A172 (cell line): ENCODE data around the gene KIF13A. TPM values are rescaled to one million over a fixed set of nuclear protein-coding genes. Genes with fewer than 3 reads are reported as not detected.
"Not testable (repeated sequence)": the region's sequence is repeated elsewhere in the genome, so short reads cannot be mapped to it uniquely, and the experiment has no call there.

Experiments used
- DNase-seq: peaks from one replicate; pipeline ENCODE4 v3.0.0-alpha.2; 2015; ENCODE audit warnings: low spot score
- total RNA-seq: library from RNA; depleted of rRNA; stranded (reverse); fragments of >200 nt; shearing (Covaris generic); gene quantifications from 2 replicates; pipeline ENCODE4 v1.2.3, GENCODE V29; 2014

KIF13A gene
- total RNA-seq, 1 experiment from 2014 or later: 25.9 TPM

DNA sequence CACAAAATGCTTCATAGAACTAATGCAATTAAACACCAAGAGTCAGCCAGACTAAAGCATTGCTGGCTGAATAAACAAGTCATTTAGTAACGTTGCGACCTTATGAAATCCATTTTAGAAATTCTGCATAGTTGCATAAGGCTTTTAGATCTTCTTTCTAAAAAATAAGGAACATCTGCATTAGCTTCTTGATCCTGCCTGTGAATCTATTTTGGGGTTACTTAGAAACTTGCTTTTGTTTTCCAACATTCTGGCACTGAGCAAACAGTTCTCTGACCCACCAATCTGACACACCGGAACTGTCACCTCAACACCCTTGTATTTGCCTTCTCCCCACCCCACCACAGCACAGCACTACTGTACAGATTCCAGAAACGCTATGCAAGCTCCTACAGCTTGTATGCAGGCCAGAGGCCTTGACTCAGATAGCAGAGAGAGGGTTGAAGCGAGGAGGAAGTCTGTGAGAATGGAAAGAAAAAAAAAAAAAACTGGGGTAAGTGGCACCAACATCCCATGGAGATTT is 55.0 kb downstream of the KIF13A start:
- DNase-seq: no peak

- no peak for DNase-seq
These were observed 56.2 kb downstream of the KIF13A start for GRCh38 chr6:17931227-17931626.

DNA sequence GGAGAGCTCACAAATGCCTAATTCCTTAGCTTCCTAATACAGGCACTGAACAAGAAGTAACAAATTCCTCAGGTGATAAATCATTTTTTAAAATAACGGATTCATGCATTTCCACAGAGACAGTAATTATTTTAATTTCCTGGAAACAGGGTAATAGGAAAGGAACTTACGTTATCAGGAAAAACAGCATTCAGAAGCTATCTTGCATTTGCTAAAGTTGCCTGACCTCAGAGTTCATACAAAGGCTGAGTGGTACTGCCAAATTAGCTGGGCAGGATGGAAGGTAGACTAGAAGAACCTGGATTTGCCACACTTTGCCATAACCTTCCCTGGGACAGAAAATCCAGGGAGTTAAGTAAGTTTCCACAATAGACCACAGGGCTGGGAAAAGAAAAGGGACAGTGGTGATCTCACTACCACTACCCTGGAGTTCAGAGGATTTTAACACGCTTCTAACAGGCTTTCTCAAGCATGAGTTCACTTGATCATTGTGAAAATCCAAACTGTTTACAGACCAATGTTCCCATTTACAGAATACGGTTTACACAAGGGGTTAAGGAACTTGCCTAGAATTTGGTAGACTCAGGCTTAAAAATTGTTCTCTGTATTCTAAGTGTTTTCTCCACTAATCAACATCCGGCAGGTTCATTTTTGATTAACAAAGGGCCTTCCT is 57.0 kb downstream of the KIF13A start:
- DNase-seq: no peak

- peak; percentile 20 for DNase-seq
These were observed 58.7 kb downstream of the KIF13A start for GRCh38 chr6:17928514-17929430.

DNA sequence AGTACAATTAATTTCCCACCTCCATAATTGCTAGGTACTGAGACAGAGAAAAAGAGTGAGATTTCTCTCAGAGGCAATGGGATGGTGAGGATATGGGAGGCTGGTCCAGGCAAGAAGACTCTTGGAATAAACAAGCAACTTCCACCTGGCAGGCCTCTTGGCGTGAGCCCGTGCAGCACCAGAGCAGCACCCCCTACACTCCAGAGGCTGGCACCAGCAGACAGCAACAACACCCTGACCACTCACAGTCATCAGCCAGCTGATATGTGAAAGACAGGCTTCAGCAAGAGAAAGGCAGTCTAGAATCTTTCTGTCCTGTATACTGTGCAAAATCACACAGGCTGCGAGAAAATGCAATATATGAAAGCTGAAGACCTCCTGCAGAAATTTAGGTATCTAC is 59.7 kb downstream of the KIF13A start:
- no peak for DNase-seq

- DNase-seq: peak; percentile 37
These were observed 64.0 kb downstream of the KIF13A start for GRCh38 chr6:17923401-17923863.

DNA sequence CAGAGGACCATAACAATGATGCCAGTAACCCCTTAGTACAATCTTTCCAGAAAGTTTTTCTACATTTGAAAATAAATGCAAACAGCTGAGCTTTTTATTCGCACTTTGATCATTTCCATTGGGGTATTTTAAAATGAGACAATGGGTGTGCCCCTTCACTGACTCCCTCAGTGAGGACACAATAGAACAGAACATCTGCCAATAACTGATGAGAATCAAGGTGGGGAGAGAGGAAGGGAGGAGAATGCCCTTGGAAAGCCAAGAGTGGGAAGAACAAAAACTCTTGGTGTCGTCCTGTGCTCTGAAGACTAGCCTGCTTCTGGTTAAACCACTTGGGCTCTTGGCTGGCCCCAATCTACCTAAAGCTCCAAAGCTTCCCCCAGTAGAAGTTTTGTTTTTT is 66.0 kb downstream of the KIF13A start:
- no peak for DNase-seq

DNA sequence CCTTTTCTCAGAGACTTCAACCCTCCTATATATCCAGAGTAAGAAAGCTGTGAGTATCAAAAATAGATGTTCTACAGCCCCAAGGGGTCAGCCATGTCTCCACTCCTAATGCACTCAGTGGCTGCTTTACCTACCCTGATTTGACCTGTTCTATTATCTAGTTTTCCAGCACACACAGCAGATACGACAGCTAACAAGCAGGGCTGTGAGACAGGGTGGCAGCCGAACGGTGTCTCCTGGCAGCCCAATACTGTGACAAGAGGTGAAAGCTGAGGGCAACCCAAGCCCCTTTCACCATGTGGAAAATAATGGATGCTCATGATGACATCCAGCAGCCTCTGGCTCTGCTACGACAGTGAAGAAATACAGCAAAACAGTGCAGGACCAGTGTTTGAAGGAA is 67.9 kb downstream of the KIF13A start:
- DNase-seq: no peak

DNA sequence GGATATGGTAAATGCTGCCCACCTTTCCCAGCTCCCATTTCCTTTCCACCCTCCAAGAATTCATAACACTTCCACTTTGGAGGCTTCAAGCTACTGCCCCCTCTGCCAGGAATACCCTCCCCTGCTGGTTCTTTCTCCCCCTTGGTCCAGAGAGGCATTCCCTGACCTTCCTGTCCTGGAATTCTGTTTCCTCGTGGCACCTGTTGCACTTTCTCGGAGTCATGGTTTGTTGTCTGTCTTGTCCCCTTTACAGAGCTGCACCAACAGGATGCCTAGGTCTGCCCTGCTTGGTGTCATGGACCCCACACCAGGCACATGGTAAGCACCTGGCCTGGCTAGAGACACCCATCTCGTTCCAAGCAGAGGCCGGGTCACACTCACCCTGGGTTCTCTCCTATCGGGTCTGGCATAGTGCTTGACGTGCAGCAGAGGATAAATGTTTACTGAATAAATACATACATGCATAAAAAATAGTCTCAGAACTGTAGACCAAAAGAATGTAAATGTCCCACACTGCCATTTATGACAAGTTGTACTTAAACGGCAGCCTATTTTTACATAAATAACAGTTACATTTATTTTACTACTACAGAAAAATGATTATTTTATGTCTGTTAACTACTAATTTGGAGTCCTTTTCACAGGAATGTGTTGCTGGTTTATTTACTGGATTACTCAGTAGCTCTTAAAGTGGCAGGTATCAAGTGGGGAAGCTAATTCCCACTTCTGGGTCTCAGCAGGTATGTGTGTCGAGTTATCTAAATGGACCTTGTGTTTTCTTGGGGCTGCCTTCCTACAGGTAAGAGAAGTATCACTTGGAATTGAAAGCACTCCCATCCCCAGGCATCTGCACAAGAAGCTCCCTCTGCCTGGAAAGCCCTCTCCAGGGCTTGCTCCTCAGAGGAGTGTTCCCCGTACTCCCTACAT is 69.3 kb downstream of the KIF13A start:
- DNase-seq: no peak

DNA sequence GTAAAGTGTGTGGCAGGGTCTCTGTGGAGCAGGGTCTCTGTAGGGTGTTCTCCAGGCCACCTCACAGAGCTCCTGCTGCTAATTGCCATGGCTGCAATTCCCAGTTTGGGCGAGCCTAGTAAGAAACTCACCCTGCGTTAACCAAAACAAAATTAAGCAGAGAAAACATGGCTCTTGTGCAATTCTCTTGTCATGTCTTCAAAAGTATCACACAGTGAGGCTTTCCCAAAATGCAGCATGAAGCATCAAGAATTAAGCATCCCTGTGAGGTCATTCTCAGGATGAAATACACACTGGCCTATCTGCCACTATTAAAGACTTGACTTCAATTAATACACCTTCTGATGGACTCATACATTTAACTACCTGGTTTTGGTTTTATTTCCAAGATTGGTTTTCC is 72.8 kb downstream of the KIF13A start:
- no peak for DNase-seq

DNA sequence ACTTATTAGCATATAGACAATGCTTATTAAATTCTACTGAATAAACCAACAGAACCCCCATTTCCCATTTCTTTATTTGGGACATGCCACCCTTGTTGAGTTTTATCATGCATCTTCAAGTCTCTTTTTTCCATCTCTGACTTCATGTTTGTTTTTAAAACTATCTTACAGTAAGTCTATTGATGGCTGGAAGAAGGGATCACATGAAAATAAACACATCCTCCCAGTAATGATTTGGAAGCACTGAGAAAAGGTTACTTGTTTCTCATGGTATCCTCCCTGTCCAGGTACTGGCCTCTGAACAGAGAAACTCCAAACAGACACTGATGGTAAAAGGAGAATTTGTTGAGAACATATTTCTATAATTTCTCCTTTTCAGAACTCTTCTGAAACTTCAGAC is 74.9 kb downstream of the KIF13A start:
- DNase-seq: no peak

DNA sequence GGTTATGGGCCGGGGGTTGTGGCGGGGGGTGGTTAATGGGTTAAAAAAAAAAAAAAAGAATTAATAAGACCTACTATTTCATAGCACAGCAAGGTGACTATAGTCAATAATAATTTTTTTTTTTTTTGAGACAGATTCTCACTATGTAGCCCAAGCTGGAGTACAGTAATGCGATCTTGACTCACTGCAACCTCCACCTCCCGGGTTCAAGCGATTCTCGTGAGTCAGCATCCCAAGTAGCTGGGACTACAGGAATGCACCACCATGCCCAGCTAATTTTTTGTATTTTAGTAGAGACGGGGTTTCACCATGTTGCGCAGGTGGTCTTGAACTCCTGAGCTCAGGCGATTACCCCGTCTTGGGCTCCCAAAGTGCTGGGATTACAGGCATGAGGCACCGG is 75.8 kb downstream of the KIF13A start:
- not testable (repeated sequence) for DNase-seq

DNA sequence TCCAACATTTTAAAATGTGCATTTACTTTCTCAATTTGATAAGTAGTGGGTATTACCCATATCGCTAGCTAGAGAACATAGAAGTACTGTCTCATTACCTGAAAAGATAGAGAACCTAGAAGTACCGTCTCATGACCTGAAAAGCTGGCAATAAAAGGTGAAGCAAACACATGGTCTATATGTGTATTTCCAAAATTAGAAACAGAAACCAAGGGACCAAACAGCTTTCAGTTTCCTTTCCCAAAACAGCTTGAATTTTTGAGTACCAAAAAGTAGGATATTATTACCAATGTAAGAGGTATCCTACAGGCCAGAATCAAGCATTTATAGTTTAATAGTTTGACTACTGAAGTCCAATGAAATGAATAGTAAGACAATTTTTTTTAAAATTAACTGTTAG is 77.2 kb downstream of the KIF13A start:
- DNase-seq: no peak

GRCh38 chr6:17908831-17909230 is 78.6 kb downstream of the KIF13A start:
- DNase-seq: no peak

GRCh38 chr6:17907406-17908229 is 79.8 kb downstream of the KIF13A start:
- peak; percentile 88 for DNase-seq

DNA sequence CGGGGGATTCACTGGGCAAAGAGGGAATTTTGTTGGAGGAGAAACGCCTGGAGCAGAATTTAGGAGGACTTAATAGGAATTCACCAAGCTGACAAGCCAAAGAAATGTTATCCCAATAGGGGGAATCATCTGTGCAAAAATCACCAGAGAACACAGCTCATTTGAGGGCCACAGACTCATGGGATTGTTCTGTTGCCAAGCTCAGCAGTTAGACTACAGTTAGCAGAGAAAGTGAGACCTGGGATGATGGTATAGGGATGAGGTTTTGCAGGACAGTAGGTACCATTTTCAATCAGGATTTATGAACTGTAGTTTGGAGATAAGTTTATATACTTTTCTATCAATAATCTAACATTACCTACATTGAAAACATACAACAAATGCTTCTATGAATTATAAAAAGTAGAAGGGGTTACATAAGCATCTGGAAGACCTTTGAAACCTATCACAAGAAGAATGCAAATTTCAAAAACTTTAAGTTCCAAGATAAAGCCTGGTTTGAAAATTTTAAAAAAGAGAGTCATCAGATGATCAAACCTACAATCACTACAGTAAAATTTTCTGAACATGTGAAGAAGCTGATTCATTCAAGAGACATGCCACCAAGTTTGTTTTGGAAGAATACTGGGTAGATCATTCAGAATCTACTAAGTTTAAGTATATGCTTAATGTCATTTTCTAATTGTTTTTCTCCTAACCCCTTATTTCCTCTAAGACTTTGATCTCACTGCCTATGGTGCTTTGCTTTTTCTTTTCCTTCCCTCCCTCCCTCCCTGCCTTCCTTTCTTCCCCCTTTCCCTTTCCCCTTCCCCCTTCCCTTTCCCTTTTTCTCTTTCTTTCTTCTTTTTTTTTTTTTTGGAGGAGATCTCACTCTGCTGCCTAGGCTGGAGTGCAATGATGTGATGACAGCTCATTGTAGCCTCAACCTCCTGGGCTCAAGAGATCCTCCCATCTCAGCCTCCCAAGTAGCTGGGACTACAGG is 81.5 kb downstream of the KIF13A start:
- peak; percentile 41 for DNase-seq

- no peak for DNase-seq
These were observed 82.8 kb downstream of the KIF13A start for GRCh38 chr6:17904491-17905120.

DNA sequence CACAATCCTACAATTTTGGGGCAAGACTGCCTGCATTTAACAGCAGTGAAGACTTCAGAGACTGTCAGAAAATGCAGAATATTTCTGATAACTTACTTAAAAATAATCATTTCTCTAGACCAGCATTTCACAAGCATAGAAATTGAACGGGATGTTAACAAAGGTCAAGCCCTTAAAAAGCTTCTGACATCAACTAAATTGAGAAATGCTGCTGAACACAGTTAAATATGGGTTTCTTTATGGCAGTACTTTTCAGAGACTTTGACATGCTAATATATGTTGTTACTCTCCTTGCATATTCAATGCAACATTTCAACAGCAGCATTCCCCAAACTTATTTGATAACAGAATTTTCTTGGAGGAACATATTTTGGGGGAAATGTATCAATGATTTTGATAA is 84.5 kb downstream of the KIF13A start:
- no peak for DNase-seq

DNA sequence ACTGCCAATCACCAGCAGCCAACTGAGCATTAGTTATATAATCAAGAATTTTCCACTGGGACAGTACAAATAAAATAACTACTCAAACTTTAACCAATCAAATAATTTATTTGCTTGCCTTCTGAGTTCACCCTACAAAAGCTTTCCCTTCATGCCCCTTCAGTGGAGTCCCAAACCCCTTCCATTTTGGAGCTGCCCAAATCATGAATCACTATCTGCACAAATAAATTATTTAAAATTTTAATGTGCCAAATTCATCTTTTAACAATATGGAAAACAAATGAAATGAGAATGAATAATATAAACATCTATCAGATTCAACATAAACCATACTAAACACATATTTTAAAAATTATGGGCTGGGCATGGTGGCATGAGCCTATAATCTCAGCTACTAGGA is 85.9 kb downstream of the KIF13A start:
- no peak for DNase-seq
